Osteocyte (in vitro differentiated cells): Measurements from ENCODE around the gene TMA7B. TPM values are rescaled to one million over a fixed set of nuclear protein-coding genes. Genes with fewer than 3 reads are reported as not detected.

ENCODE experiments used
- DNase-seq: peaks from one replicate; pipeline ENCODE4 v3.0.0; 2021; ENCODE audit warnings: mixed read lengths; ENCODE audit not compliant: unreplicated experiment; ENCODE audit errors: extremely low spot score
- H3K27ac Mint-ChIP-seq: one replicate; pipeline ENCODE4 v1.8.0; 2021; ENCODE audit warnings: mild to moderate bottlenecking, mixed read lengths; ENCODE audit not compliant: unreplicated experiment
- H3K27me3 Mint-ChIP-seq: one replicate; pipeline ENCODE4 v1.8.0; 2021; ENCODE audit warnings: mixed read lengths; ENCODE audit not compliant: unreplicated experiment
- H3K36me3 Mint-ChIP-seq: one replicate; pipeline ENCODE4 v1.8.0; 2021; ENCODE audit warnings: mixed read lengths; ENCODE audit not compliant: unreplicated experiment
- H3K4me1 Mint-ChIP-seq: one replicate; pipeline ENCODE4 v1.8.0; 2021; ENCODE audit warnings: mixed read lengths; ENCODE audit not compliant: unreplicated experiment
- H3K4me3 Mint-ChIP-seq: one replicate; pipeline ENCODE4 v1.8.0; 2021; ENCODE audit warnings: mild to moderate bottlenecking, moderate library complexity, mixed read lengths; ENCODE audit not compliant: unreplicated experiment
- H3K9me3 Mint-ChIP-seq: one replicate; pipeline ENCODE4 v1.8.0; 2021; ENCODE audit warnings: mixed read lengths; ENCODE audit not compliant: unreplicated experiment
- CTCF ChIP-seq: fragments of 200-600 bp; sonication (generic); IDR thresholded peaks from 2 replicates; pipeline ENCODE4 v1.5.0; 2021; ENCODE audit warnings: antibody characterized with exemption, mild to moderate bottlenecking, moderate library complexity
- total RNA-seq: library from RNA; stranded (reverse); gene quantifications from 2 replicates; pipeline ENCODE4 v1.2.1, GENCODE V29; 2021

Gene TMA7B
- total RNA-seq, 1 donor from 2014 or later: not detected

GRCh38 chr22:39923696-39924095, 36.5 kb upstream of the TMA7B start:
- Mint-ChIP-seq H3K27me3 (peaks cover 57% of the 10 kb centered on the region), H3K36me3 (no peaks in the 10 kb centered on the region), H3K4me1 (no peaks in the 10 kb centered on the region), H3K27ac (no peak overlapping the region), H3K9me3 (no peaks in the 10 kb centered on the region), H3K4me3 (no peak overlapping the region)
- no peak for TF ChIP-seq CTCF
- DNase-seq: no peak

- no peak overlapping the region for H3K4me3 Mint-ChIP-seq
Observed at GRCh38 chr22:39924286-39924685, 35.9 kb upstream of the TMA7B start.

GRCh38 chr22:39925273-39925672, 34.9 kb upstream of the TMA7B start:
- no peaks in the 10 kb centered on the region for H3K4me1 Mint-ChIP-seq
- H3K9me3 Mint-ChIP-seq: no peaks in the 10 kb centered on the region
- H3K36me3 Mint-ChIP-seq: no peaks in the 10 kb centered on the region
- TF ChIP-seq CTCF: no peak
- peaks cover 48% of the 10 kb centered on the region for H3K27me3 Mint-ChIP-seq
- no peak overlapping the region for H3K4me3 Mint-ChIP-seq
- no peak overlapping the region for H3K27ac Mint-ChIP-seq
- no peak for DNase-seq

More at GRCh38 chr22:39924286-39924685, 35.9 kb upstream of the TMA7B start:
- DNase-seq: no peak
- H3K27ac Mint-ChIP-seq: no peak overlapping the region
- peaks cover 57% of the 10 kb centered on the region for H3K27me3 Mint-ChIP-seq
- no peaks in the 10 kb centered on the region for H3K4me1 Mint-ChIP-seq
- no peaks in the 10 kb centered on the region for H3K9me3 Mint-ChIP-seq
- no peaks in the 10 kb centered on the region for H3K36me3 Mint-ChIP-seq
- no peak for TF ChIP-seq CTCF

GRCh38 chr22:39925909-39926679, 34.1 kb upstream of the TMA7B start:
- Mint-ChIP-seq H3K4me3 (no peak overlapping the region), H3K9me3 (no peaks in the 10 kb centered on the region), H3K27ac (no peak overlapping the region), H3K27me3 (peaks cover 41% of the 10 kb centered on the region), H3K4me1 (no peaks in the 10 kb centered on the region), H3K36me3 (no peaks in the 10 kb centered on the region)
- no peak for TF ChIP-seq CTCF
- DNase-seq: no peak

- Mint-ChIP-seq H3K27ac (no peak overlapping the region), H3K27me3 (peaks cover 37% of the 10 kb centered on the region), H3K4me3 (no peak overlapping the region), H3K36me3 (no peaks in the 10 kb centered on the region), H3K4me1 (no peaks in the 10 kb centered on the region), H3K9me3 (no peaks in the 10 kb centered on the region)
- no peak for DNase-seq
- no peak for TF ChIP-seq CTCF
Observed at GRCh38 chr22:39926753-39927152, 33.4 kb upstream of the TMA7B start.
